Urinary bladder (tissue), 4 donors: ENCODE measurements around the gene VPS52. TPM values are rescaled to one million over a fixed set of nuclear protein-coding genes. Genes with fewer than 3 reads are reported as not detected.
A peak's percentile ranks its signal among the peaks of the same experiment; 100 is the strongest.
"Not testable (repeated sequence)": the region's sequence is repeated elsewhere in the genome, so short reads cannot be mapped to it uniquely, and the experiment has no call there.

Experiments
- DNase-seq: peaks from one replicate; pipeline ENCODE4 v3.0.0-alpha.2; 2015; ENCODE audit errors: extremely low spot score
- H3K27ac ChIP-seq: one replicate; pipeline ENCODE4 v1.5.1; 2013; ENCODE audit warnings: low read depth, mild to moderate bottlenecking, moderate library complexity
- H3K36me3 ChIP-seq: one replicate; pipeline ENCODE4 v1.6.1; 2013; ENCODE audit warnings: mild to moderate bottlenecking, moderate library complexity; ENCODE audit not compliant: insufficient read depth
- H3K4me1 ChIP-seq: one replicate; pipeline ENCODE4 v1.6.1; 2013; ENCODE audit warnings: mild to moderate bottlenecking, moderate library complexity; ENCODE audit not compliant: insufficient read depth
- H3K4me3 ChIP-seq: one replicate; pipeline ENCODE4 v1.5.1; 2013; ENCODE audit warnings: low read depth, low read length
- WGBS: extraction: QIAGEN DNeasy Blood & Tissue Kit; methylation state at CpG from one replicate; pipeline ENCODE4 v1.1.7; 2013; 5-methylcytosine and 5-hydroxymethylcytosine counted together
- polyA plus RNA-seq: library from polyadenylated mRNA; stranded (reverse); fragments of 200-250 nt; gene quantifications from one replicate; pipeline ENCODE4 v1.2.3, GENCODE V29; 2013
- total RNA-seq: library from RNA; depleted of rRNA; stranded (reverse); fragments of >200 nt; gene quantifications from one replicate; pipeline ENCODE4 v1.2.3, GENCODE V29; 2014
- donor health status: healthy with polysubstance abuse.
- donor health status: healthy.

VPS52 gene
- total and polyA plus RNA-seq, 2 donors = 32.4 to 45.3 TPM

DNA sequence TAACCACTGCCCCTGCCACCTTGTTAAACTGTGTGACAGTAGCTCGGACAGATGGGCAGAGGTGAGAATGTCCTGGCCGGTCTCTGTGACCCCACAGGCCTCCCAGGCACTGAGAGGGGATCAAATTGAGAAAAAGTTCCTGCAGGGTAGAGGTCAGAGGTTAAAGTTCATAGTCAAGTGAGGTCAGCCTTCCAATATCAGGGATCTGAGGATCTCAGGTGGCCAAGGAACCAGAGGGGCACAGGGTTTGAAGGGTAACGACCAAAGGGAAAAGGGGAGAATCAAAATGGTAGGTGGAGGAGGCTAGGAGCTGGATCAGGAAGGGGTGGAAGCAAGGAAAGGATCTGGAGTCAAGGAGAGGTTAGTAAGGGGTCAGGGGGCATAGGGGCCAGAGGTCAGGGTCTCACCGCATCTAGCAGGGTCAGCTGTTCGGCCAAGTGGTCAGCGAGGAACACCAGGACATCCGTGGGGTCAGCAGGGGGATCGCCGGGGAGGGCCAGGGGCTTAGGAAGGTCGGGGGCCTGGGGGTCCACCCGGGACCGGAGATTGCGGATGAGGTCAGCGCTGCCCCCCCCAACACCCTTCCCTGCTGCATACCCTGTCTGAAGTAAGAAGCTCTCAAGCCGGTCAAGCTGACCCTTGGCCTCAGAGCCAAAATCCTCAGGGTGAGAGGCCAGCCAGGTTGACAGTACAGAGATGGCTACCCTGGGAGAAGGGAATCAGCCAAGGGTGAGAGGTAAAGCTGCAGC is 24.1 kb upstream of the VPS52 start:
- no peak for DNase-seq
- H3K4me1 ChIP-seq = no peaks in the 10 kb centered on the region
- WGBS = 90% methylated on average over 15 of the region's 15 CpGs
- no peaks in the 10 kb centered on the region for H3K36me3 ChIP-seq
- no peak overlapping the region for H3K27ac ChIP-seq
- no peak overlapping the region for H3K4me3 ChIP-seq

DNA sequence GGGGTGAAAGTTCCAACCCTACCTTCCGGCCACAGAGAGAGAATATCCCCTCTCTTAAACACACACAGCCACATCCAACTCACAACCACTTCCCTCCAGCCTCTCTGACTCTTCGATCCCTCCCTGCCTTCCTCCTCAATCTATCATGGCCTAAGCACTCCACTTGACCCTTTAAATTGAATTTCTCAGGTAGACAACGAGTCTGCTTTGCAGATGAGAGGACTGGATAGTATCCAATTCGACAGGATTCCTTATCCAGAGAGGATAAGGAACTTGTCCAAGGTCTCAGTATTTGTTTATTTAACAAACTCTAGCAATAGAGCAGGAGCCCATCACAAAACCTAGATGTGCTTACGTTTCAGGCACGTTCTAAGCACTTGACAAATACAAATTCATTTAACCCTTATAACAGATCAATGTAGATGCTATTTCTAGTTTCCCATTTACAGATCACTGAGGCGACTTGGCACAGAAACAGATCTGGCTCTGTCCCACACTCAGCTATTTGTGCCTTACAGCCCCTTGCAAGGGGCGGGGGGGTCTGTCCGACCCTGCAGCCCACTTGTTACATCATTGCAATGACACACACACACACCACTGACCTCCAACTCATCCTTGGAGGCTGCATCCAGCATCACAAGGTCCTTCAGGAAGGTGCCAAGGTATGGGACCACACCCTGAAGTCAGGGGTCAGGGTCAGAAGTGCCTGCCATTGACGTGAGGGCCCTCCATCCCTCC is 22.6 kb upstream of the VPS52 start:
- no peak overlapping the region for H3K4me3 ChIP-seq
- no peaks in the 10 kb centered on the region for H3K4me1 ChIP-seq
- DNase-seq = no peak
- 54% methylated on average over 10 of the region's 10 CpGs for WGBS
- H3K36me3 ChIP-seq = no peaks in the 10 kb centered on the region
- H3K27ac ChIP-seq = no peak overlapping the region

DNA sequence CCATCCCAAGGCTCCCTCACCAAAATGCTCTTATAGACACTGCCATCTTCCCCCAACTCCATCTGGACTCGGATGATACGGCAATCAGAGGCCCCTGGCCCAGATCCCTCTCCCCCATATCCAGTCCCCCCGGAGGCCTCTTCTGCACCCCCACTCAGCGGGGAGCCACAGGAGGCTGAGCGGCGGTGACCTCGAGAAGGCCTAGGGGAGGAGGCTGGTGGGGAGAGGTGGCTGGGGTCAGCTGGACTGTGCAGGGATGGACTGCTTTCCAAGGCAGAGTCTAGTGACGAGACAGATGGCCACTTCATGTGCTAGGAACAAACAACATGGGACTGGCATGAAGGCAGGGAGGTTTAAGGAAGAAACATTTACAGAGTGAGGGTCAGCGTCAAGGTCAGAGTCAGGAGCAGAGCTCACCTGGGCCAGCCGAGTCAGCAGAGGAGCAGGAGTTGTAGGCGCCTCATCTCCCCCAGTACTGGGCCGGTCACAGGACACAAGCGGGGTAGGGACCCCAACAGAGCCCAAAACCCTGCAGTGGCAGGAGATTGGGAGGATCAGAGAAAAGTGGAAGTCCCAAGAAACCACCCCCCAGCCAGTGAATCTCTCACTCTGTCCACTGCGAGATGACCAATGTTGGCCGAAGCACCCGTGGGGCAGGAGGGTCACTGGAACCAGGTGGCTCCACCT is 21.5 kb upstream of the VPS52 start:
- WGBS = 88% methylated on average over 16 of the region's 16 CpGs
- no peak for DNase-seq
- Histone ChIP-seq H3K4me1 (no peaks in the 10 kb centered on the region), H3K4me3 (no peak overlapping the region), H3K36me3 (no peaks in the 10 kb centered on the region), H3K27ac (no peak overlapping the region)

DNA sequence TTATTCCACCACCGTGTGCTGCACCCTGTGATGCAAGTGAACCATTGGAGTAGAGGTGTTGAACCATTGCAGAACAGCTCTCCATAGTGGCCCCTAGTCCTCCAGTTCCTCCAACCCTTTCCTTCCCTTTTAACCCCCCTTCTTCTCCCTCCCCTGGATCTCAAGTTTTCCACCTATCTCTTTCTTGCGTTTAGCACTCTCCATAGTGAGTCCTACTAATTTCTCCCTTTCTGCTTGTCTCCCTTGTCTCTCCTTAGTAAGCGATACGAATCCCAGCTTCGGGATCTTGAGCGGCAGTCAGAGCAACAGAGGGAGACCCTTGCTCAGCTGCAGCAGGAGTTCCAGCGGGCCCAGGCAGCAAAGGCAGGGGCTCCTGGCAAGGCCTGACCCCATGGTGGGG is 18.8 kb upstream of the VPS52 start:
- peaks cover 5% of the 10 kb centered on the region for H3K36me3 ChIP-seq
- 76% methylated on average over 7 of the region's 7 CpGs for WGBS
- H3K4me3 ChIP-seq = no peak overlapping the region
- no peaks in the 10 kb centered on the region for H3K4me1 ChIP-seq
- no peak overlapping the region for H3K27ac ChIP-seq
- no peak for DNase-seq

DNA sequence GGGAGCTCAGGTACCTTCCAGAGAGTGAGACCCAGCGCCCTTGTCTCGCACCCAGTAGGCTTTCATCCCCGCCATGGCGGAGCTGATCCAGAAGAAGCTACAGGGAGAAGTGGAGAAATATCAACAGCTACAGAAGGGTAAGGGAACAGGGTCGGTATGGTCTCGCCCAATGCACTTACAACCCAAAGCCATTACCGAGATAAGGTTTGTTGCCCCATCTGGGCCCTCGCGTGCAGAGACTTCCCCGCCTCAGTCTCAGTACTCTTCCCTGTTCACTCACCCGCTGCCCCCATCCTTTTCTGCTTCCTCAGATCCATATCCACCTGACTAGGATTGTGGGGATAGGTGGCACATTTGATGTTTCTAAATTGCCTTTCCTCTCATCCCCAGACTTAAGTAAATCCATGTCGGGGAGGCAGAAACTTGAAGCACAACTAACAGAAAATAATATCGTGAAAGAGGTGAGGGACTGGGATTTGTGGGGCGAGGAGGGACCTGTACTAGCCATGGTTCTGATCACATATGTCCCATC is 18.2 kb upstream of the VPS52 start:
- H3K4me3 ChIP-seq = peak overlapping the region; percentile 77
- WGBS = 3% methylated on average over 14 of the region's 14 CpGs
- H3K27ac ChIP-seq = no peak overlapping the region
- DNase-seq = no peak
- H3K4me1 ChIP-seq = no peaks in the 10 kb centered on the region
- peaks cover 5% of the 10 kb centered on the region for H3K36me3 ChIP-seq

DNA sequence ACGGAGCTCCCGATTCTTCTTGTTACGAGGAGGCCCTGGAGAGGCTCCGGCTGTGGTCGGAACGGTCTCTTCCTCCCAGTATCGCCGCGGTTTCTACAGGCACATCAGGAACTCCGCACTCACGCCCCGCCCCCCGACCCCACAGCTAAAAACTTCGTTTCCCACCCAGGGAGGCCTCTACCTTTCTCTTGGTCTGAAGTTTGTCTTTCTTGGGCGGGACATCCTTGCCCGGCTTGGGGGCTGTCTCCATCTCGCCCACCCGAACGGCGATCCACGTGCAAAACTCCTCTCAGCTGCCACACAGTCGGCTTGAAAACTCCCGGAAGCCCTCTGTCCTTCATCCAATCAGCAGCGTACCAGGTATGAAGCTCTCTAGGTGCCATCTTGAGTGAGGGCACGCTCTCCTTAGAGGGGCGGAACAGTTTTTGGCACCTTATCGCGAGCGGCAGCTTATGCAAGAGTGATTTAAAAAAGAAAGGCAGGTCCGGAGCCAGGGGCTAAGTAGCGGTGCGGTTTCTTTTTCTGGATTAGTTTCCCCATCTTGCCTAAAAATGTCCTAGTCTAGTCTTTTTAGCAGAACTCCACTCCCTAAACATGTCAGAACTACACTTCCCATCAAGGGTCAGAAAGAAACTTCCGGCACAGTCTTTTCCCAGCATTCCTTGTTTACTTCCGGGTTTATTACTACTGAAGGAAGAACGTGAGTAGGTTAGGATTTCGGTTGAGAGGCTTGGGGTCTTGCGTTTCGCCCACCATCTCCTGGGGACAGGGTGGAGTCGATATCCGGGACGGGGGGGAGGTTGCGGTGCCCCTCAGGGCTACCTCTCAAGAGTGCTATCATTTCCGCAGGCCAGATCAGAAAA is 17.5 kb upstream of the VPS52 start, which contains the start of the genes PFDN6 and WDR46:
Gene PFDN6 (plus strand): TSS at position 681 of the 863 bp plus-strand sequence. CDS start 256 bp downstream, outside the sequence.
Gene WDR46 (minus strand): TSS at position 319 of the 863 bp plus-strand sequence. CDS start 69 bp downstream, at position 250.
- Histone ChIP-seq H3K27ac (peak within 1 kb of the TSS; percentile 14), H3K36me3 (peaks cover 5% of the 10 kb centered on the region), H3K4me3 (peak within 1 kb of the TSS; percentile 77), H3K4me1 (no peaks in the 10 kb centered on the region)
- under 1% methylated on average over 43 of the region's 43 CpGs for WGBS
- peak; percentile 90 for DNase-seq

DNA sequence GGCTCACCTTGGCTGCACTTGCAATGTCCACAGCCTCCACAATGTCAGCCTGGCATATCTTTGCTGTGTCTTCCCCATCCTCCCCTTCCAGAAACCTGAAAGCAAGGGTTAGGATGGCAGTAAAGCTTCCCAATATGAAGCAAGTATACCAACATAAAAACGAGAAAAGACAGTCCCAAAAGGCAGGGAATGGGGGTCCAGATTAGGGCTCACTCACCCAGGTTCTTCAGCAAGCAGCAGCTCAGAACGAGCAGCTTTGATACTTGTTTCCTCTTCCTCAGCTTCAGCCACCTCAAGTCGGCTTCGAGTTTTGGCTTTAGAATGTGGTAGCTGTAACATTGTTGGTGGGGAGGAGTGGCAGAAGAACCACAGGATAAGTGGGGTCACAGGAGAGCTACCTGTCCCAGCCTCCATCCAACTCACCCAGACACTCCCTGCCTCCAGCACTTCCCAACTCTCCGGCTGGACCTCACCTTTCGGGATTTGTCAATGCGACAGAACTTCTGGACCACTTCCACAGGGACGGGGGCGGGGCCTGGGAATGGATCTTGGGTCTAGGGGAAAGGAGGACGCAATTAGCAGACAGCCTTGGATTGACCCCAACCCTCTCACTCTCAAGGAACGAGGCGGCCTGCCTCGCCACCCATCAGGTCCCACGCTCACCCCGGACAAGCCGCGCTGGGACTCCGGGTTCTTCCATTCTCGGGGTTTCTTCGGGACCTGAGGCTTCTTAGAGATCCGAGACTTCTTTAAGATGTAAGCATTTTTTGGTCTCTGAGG is 16.7 kb upstream of the VPS52 start:
- H3K4me3 ChIP-seq = peak overlapping the region; percentile 77
- peaks cover 5% of the 10 kb centered on the region for H3K36me3 ChIP-seq
- no peak for DNase-seq
- H3K27ac ChIP-seq = peak overlapping the region; percentile 14
- WGBS = 12% methylated on average over 21 of the region's 21 CpGs
- no peaks in the 10 kb centered on the region for H3K4me1 ChIP-seq

DNA sequence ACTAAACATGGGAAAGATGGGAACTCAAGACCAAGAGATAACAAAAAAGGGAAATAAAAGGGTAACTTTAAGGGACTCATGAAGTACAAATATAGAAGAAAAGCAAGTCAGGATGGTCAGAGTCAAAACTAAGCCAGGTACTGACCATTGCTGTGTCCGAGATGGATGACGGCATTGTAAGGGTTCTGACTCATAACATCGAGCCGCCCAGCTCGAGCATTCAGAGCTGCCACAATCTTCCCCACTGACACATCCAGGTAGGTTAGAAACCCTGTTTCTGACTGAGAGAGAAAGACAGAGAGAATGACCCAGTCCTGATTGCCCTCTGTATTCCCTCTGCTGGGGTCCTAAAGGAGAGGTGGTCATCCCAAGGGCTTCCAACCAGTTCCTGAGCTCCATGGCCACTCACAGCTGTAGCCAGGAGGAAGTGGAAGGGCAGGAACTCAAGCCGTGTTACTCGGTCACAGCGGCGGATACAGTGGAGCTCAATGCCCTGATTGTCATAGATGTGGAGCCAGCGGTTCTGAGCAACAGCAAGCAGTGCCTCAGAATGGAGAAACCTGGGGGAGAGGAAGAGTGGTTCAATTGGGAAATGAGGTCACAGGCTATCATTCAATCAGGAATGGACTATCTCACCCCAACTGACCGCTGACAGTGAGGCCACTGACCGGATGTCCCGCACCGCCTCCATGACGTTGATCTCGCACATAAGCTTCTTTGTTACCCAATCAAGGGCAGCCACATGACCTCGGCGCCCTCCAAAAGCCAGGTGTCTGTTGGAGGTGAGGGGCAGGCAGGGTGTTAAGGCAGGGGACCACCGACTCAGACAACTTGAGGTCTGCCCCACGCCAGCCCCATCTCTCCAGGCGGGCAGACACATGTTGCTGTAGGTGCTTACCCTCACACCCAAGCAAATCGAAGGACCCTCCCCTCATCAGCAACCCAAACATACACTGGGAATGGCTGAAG is 15.6 kb upstream of the VPS52 start:
- Histone ChIP-seq H3K4me3 (no peak overlapping the region), H3K36me3 (peaks cover 5% of the 10 kb centered on the region), H3K27ac (no peak overlapping the region), H3K4me1 (no peaks in the 10 kb centered on the region)
- DNase-seq = no peak
- 93% methylated on average over 22 of the region's 22 CpGs for WGBS

DNA sequence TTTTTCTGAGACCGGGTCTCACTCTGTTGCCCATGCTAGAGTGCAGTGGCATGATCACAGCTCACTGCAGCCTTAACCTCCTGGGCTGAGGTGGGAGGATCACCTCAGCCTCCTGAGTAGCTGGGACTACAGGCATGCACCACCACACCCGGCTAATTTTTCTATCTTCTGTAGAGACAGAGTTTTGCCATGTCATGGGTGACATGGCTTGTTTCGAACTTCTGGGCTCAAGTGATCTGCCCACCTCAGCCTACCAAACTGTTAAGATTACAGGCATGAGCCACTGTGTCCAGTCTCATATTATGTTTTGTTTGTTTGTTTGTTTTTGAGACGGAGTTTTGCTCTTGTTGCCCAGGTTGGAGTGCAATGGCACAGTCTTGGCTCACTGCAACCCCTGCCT is 13.5 kb upstream of the VPS52 start:
- not testable (repeated sequence) for H3K36me3 ChIP-seq, H3K4me3 ChIP-seq, DNase-seq, H3K27ac ChIP-seq, H3K4me1 ChIP-seq
- 92% methylated on average over 4 of the region's 4 CpGs for WGBS

DNA sequence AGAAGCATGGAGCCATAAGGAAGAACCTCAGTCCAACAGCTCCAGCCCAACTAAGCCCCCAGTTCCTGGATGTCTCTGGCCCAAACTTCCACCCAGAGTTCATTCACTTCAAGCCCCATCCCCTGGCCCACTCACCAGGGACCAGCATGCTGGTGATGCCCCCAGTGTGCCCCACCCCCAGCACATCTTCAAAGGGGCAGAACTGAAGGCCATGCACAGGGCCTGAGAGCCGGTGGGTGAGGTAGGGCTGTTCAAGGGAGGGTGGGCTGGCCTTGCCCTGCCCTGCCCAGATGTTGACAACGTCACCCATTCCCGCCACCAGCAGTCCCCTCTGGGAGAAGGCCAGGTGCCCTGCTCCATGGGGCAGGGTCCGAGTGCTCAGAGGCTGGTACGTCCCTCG is 8.9 kb upstream of the VPS52 start:
- 88% methylated on average over 6 of the region's 6 CpGs for WGBS
- DNase-seq = no peak
- Histone ChIP-seq H3K27ac (no peak overlapping the region), H3K4me1 (no peaks in the 10 kb centered on the region), H3K36me3 (no peaks in the 10 kb centered on the region), H3K4me3 (no peak overlapping the region)

DNA sequence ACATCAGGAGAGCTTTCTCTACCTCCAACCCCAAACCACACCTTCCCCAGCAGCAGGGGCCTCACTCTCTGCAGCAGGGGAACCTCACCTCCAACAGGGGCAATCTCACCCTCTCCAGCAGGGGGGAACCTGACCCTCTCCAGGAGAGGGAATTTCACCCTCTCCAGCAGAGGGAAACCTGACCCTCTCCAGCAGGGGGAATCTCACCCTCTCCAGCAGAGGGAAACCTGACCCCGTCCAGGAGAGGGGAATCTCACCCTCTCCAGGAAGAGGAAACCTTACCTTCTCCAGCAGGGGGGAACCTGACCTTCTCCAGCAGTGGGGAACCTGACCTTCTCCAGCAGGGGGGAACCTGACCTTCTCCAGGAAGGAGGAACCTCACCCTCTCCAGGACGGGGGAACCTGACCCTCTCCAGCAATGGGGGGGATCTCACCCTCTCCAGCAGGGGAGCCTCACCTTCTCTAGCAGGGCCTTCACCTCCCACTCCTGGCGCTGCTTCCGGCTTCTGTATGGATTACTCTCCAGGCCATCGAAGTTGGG is 8.4 kb upstream of the VPS52 start:
- DNase-seq = no peak
- Histone ChIP-seq H3K36me3 (no peaks in the 10 kb centered on the region), H3K4me3 (no peak overlapping the region), H3K4me1 (no peaks in the 10 kb centered on the region), H3K27ac (no peak overlapping the region)
- WGBS = 62% methylated on average over 5 of the region's 5 CpGs
